Osteocyte (in vitro differentiated cells): ENCODE results near the gene NAA11. TPM values are rescaled to one million over a fixed set of nuclear protein-coding genes. Genes with fewer than 3 reads are reported as not detected.
"Not testable (repeated sequence)": the region's sequence is repeated elsewhere in the genome, so short reads cannot be mapped to it uniquely, and the experiment has no call there.

ENCODE experiments used
- DNase-seq: peaks from one replicate; pipeline ENCODE4 v3.0.0; 2021; ENCODE audit warnings: mixed read lengths; ENCODE audit not compliant: unreplicated experiment; ENCODE audit errors: extremely low spot score
- H3K27ac Mint-ChIP-seq: one replicate; pipeline ENCODE4 v1.8.0; 2021; ENCODE audit warnings: mild to moderate bottlenecking, mixed read lengths; ENCODE audit not compliant: unreplicated experiment
- H3K27me3 Mint-ChIP-seq: one replicate; pipeline ENCODE4 v1.8.0; 2021; ENCODE audit warnings: mixed read lengths; ENCODE audit not compliant: unreplicated experiment
- H3K36me3 Mint-ChIP-seq: one replicate; pipeline ENCODE4 v1.8.0; 2021; ENCODE audit warnings: mixed read lengths; ENCODE audit not compliant: unreplicated experiment
- H3K4me1 Mint-ChIP-seq: one replicate; pipeline ENCODE4 v1.8.0; 2021; ENCODE audit warnings: mixed read lengths; ENCODE audit not compliant: unreplicated experiment
- H3K4me3 Mint-ChIP-seq: one replicate; pipeline ENCODE4 v1.8.0; 2021; ENCODE audit warnings: mild to moderate bottlenecking, moderate library complexity, mixed read lengths; ENCODE audit not compliant: unreplicated experiment
- H3K9me3 Mint-ChIP-seq: one replicate; pipeline ENCODE4 v1.8.0; 2021; ENCODE audit warnings: mixed read lengths; ENCODE audit not compliant: unreplicated experiment
- total RNA-seq: library from RNA; stranded (reverse); gene quantifications from 2 replicates; pipeline ENCODE4 v1.2.1, GENCODE V29; 2021
- TF ChIP-seq, protein P1 (sequence below): fragments of 200-600 bp; sonication (generic); IDR thresholded peaks from 2 replicates; pipeline ENCODE4 v1.5.0; 2021; ENCODE audit warnings: antibody characterized with exemption, mild to moderate bottlenecking, moderate library complexity

NAA11 gene
- total RNA-seq, 1 donor from 2014 or later: not detected

DNA sequence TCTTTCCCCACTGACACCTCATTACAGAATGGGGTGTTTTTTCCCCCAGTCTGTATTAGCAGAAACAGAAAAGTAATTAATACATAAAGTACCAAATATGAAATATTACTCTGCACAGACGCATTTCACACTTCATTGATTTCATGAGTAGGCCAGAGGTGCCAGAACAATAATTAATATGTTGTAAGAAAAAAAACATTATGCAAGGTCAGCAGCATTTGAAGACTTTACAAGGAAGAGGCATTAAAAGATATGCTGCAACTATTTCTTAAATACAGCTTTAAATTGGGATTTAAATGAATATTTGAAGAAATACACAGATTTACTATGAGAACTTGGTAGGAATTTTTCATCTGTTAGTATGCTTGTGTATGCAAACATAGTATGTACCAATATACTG lies 37.7 kb downstream of the NAA11 start:
- no peak for DNase-seq
- Mint-ChIP-seq H3K27ac (no peak overlapping the region), H3K4me1 (no peaks in the 10 kb centered on the region), H3K4me3 (no peak overlapping the region), H3K9me3 (no peaks in the 10 kb centered on the region), H3K27me3 (peaks cover 5% of the 10 kb centered on the region), H3K36me3 (no peaks in the 10 kb centered on the region)
- TF ChIP-seq, protein P1, sequence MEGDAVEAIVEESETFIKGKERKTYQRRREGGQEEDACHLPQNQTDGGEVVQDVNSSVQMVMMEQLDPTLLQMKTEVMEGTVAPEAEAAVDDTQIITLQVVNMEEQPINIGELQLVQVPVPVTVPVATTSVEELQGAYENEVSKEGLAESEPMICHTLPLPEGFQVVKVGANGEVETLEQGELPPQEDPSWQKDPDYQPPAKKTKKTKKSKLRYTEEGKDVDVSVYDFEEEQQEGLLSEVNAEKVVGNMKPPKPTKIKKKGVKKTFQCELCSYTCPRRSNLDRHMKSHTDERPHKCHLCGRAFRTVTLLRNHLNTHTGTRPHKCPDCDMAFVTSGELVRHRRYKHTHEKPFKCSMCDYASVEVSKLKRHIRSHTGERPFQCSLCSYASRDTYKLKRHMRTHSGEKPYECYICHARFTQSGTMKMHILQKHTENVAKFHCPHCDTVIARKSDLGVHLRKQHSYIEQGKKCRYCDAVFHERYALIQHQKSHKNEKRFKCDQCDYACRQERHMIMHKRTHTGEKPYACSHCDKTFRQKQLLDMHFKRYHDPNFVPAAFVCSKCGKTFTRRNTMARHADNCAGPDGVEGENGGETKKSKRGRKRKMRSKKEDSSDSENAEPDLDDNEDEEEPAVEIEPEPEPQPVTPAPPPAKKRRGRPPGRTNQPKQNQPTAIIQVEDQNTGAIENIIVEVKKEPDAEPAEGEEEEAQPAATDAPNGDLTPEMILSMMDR: no peak

DNA sequence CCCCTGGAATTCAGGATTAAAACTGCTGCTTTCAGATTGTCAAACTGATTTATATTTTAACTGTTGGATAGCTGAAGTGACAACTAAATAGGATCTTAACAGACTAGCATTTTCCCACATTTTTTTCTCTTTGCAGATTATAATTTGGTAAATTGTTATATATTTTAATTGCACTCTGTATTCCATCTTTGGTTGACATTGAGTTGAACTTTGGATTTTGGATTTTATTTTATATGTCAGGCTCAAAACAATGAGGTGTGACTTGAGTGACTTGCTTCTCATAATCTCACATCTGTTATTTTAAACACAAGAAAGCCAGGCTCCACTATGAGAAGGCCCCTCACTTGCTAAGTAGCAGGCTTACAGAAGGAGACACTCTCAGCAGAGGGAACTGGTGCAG lies 38.1 kb downstream of the NAA11 start:
- no peaks in the 10 kb centered on the region for H3K9me3 Mint-ChIP-seq
- no peak overlapping the region for H3K4me3 Mint-ChIP-seq
- H3K27ac Mint-ChIP-seq: no peak overlapping the region
- TF ChIP-seq, protein P1: no peak
- H3K36me3 Mint-ChIP-seq: no peaks in the 10 kb centered on the region
- no peak for DNase-seq
- peaks cover 5% of the 10 kb centered on the region for H3K27me3 Mint-ChIP-seq
- no peaks in the 10 kb centered on the region for H3K4me1 Mint-ChIP-seq

DNA sequence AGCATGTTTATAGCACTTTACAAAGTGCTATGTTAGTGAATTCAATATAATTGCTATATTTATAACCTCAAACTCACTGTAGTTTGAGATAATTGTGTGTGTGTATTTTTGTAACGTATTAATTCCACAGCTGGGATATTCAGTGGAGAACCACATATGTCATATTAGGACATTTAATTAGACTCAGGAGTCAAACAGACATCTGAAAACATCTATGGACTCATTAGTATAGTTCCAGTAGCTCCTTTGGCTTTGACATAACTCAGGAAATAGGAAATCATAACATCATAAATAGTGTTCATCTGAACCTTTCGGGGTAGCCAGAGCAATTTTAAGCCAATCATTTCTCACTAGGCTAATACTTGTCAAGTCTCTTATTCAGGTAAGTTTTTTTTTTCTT lies 38.8 kb downstream of the NAA11 start:
- DNase-seq: no peak
- no peaks in the 10 kb centered on the region for H3K36me3 Mint-ChIP-seq
- no peaks in the 10 kb centered on the region for H3K4me1 Mint-ChIP-seq
- H3K27me3 Mint-ChIP-seq: peaks cover 5% of the 10 kb centered on the region
- no peaks in the 10 kb centered on the region for H3K9me3 Mint-ChIP-seq
- no peak overlapping the region for H3K27ac Mint-ChIP-seq
- TF ChIP-seq, protein P1: no peak
- H3K4me3 Mint-ChIP-seq: no peak overlapping the region

DNA sequence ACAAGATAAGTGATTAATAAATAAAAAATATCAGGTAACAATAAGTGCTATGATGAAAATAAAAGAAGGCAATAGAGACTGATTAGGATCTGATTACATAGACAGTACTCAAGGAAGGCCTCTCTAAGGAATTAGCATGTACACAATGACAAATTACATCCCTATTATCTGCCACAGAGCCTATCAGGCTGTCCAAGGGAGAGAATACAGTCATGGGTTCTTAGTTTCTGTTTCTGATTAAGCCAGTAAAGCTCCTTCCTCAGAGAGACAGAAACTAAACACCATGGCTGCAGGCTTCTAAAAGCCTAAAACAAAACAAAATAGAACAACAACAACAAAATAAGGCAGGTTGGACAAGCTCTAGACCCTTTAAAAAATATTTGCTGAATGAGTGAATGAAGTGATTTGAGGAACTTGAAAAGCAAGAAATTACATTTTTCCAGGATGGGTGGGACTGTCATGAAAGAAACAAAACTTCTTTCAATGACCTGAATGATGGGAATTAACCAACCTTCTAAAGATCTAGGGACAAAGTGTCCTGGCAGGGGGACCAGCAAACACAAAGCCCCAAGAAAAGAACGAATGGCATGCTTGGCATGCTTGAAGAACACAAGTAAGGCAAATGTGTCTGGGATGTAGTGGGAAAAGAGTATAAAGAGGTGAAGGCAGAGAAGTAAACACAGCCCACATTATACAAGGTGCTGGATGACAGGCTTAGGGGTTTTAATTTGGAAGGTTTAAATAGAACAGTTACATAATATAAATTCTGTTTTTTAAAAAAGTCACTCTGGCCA lies 44.1 kb downstream of the NAA11 start:
- no peak for DNase-seq
- Mint-ChIP-seq H3K4me1 (no peaks in the 10 kb centered on the region), H3K36me3 (no peaks in the 10 kb centered on the region), H3K9me3 (no peaks in the 10 kb centered on the region), H3K27me3 (no peaks in the 10 kb centered on the region), H3K27ac (no peak overlapping the region), H3K4me3 (no peak overlapping the region)
- TF ChIP-seq, protein P1: no peak

DNA sequence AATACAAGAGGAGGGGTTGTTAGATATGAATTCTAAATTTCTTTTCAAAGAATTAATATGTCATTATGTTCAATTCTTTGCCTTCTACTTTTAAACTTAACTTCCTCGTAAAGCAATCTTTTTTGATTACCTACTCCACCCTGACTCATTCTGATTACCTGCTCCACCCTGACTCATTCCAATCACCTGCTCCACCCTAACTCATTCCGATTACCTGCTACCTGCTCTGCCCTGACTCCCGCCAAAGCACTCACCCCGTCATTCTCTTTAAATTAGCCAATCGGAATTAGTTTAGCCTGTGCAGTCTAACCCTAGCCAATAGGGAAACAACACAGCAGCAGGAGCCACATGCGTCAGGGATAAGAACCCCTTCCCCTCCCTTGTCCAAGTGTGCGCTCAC lies 48.4 kb downstream of the NAA11 start:
- H3K27ac Mint-ChIP-seq, H3K27me3 Mint-ChIP-seq, H3K4me3 Mint-ChIP-seq, H3K4me1 Mint-ChIP-seq, H3K36me3 Mint-ChIP-seq, H3K9me3 Mint-ChIP-seq, DNase-seq: not testable (repeated sequence)
